Common myeloid progenitor, CD34-positive (primary cell): ENCODE results near the gene CLEC19A.

Experiments used
- CTCF ChIA-PET: fragments of 350-600 bp; sonication (Branson Sonifier 250); formaldehyde crosslinking; loops from one replicate; lab custom pipeline; 2021; ENCODE audit warnings: antibody characterized with exemption; lab: Charles Lee
- POLR2A ChIA-PET: fragments of 350-600 bp; sonication (Branson Sonifier 250); formaldehyde crosslinking; loops from one replicate; lab custom pipeline; 2021; ENCODE audit warnings: antibody characterized with exemption; lab: Charles Lee
- DNase-seq, 3 donors: peaks; one replicate each; pipeline versions ENCODE4 v3.0.0 to v3.0.0-alpha.2; 2013
- H3K27ac ChIP-seq, 2 experiments: 1 replicate in 1 of 2; 2 replicates in 1 of 2; pipeline ENCODE4 v1.7.0; 2013; ENCODE audit warnings: inconsistent platforms in 2 of 2, low read length in 2 of 2, mild to moderate bottlenecking in 2 of 2, low read depth in 1 of 2, moderate library complexity in 1 of 2; ENCODE audit not compliant: severe bottlenecking in 2 of 2, insufficient read depth in 1 of 2, poor library complexity in 1 of 2
- H3K27me3 ChIP-seq, 5 experiments: replicated peaks in 2 of 5; 1 replicate in 3 of 5; 2 replicates in 2 of 5; pipeline versions ENCODE4 v1.6.1 to v1.7.0; 2013; ENCODE audit warnings: low read length in 4 of 5, mild to moderate bottlenecking in 2 of 5, moderate library complexity in 2 of 5, inconsistent platforms in 1 of 5; ENCODE audit not compliant: insufficient read depth in 5 of 5, control insufficient read depth in 4 of 5
- H3K36me3 ChIP-seq, 4 experiments: 1 replicate in 2 of 4; 2 replicates in 2 of 4; pipeline versions ENCODE4 v1.6.1 to v1.7.0; 2013; ENCODE audit warnings: low read length in 3 of 4, control low read depth in 1 of 4, mild to moderate bottlenecking in 1 of 4; ENCODE audit not compliant: control insufficient read depth in 4 of 4, insufficient read depth in 4 of 4
- H3K4me1 ChIP-seq, 4 experiments: 1 replicate in 3 of 4; 2 replicates in 1 of 4; pipeline versions ENCODE4 v1.6.1 to v1.7.1; 2013; ENCODE audit warnings: low read length in 3 of 4, mild to moderate bottlenecking in 3 of 4, control low read depth in 1 of 4, inconsistent platforms in 1 of 4, moderate library complexity in 1 of 4; ENCODE audit not compliant: control insufficient read depth in 4 of 4, insufficient read depth in 4 of 4; ENCODE audit errors: control extremely low read depth in 1 of 4
- H3K4me3 ChIP-seq, 7 experiments: 1 replicate in 4 of 7; 2 replicates in 3 of 7; pipeline versions ENCODE4 v1.5.1 to v1.7.0; 2013; ENCODE audit warnings: mild to moderate bottlenecking in 7 of 7, low read length in 6 of 7, moderate library complexity in 6 of 7, inconsistent platforms in 2 of 7, low read depth in 2 of 7, control low read depth in 1 of 7; ENCODE audit not compliant: insufficient read depth in 4 of 7, control insufficient read depth in 1 of 7; ENCODE audit errors: extremely low read depth in 1 of 7
- H3K9me3 ChIP-seq, 5 experiments: 1 replicate in 4 of 5; 2 replicates in 1 of 5; pipeline versions ENCODE4 v1.6.1 to v1.7.1; 2013; ENCODE audit warnings: low read length in 4 of 5, mild to moderate bottlenecking in 2 of 5, inconsistent platforms in 1 of 5, low read depth in 1 of 5, moderate library complexity in 1 of 5; ENCODE audit not compliant: control insufficient read depth in 4 of 5, insufficient read depth in 2 of 5; ENCODE audit errors: control extremely low read depth in 1 of 5
- WGBS: methylation state at CpG from one replicate; pipeline ENCODE4 v1.1.5; 2013; ENCODE audit not compliant: insufficient coverage; 5-methylcytosine and 5-hydroxymethylcytosine counted together

CLEC19A gene

DNA sequence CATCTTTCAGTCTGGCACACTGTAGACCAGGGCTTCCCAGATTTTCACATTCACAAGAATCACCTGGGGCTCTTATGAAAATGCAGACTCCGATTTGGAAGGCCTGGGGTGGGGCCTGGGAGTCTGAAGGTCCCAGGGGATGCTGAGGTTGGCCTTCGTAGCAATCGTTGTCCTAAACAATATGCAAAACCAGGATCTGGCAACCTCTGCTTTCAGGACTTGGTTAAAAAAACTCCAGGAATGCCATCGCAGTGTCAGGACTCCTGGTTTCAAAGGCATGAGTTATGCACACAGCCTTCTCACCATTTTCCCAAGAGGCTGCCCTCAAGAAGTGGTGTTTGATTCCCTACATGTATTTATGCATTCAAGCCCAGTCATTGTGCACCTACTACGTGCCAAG is 6.7 kb downstream of the CLEC19A start:
- H3K27ac ChIP-seq = no peak overlapping the region
- H3K4me3 ChIP-seq = no peak overlapping the region
- H3K27me3 ChIP-seq = peaks cover 0 to 5% (median 2%) of the 10 kb centered on the region in 5 experiments
- no peaks in the 10 kb centered on the region for H3K4me1 ChIP-seq
- ChIA-PET POLR2A (no interaction called here), CTCF (no interaction called here)
- 94% methylated on average over 4 of the region's 5 CpGs for WGBS
- no peaks in the 10 kb centered on the region for H3K9me3 ChIP-seq
- H3K36me3 ChIP-seq = no peaks in the 10 kb centered on the region
- no peak for DNase-seq

- DNase-seq = peak in 1 of 3 donors; percentile 36
- WGBS = 5% methylated on average over 5 of the region's 5 CpGs
- CTCF ChIA-PET = no interaction called here
- H3K27ac ChIP-seq = no peak overlapping the region
- no peak overlapping the region for H3K4me3 ChIP-seq
- POLR2A ChIA-PET = no interaction called here
- H3K36me3 ChIP-seq = no peaks in the 10 kb centered on the region
- H3K4me1 ChIP-seq = no peaks in the 10 kb centered on the region
- peaks cover 0 to 4% (median 2%) of the 10 kb centered on the region in 5 experiments for H3K27me3 ChIP-seq
- no peaks in the 10 kb centered on the region for H3K9me3 ChIP-seq
Measured at GRCh38 chr16:19294156-19294649, 8.7 kb downstream of the CLEC19A start.

- H3K27ac ChIP-seq = no peak overlapping the region
- no CpG with 5 or more reads among the region's 2 CpGs for WGBS
- ChIA-PET POLR2A (no interaction called here), CTCF (no interaction called here)
- no peaks in the 10 kb centered on the region for H3K4me1 ChIP-seq
- no peak for DNase-seq
- H3K4me3 ChIP-seq = no peak overlapping the region
- no peaks in the 10 kb centered on the region for H3K36me3 ChIP-seq
- peaks cover 0 to 4% (median 2%) of the 10 kb centered on the region in 5 experiments for H3K27me3 ChIP-seq
- no peaks in the 10 kb centered on the region for H3K9me3 ChIP-seq
Measured at GRCh38 chr16:19295393-19295792, 9.9 kb downstream of the CLEC19A start.

DNA sequence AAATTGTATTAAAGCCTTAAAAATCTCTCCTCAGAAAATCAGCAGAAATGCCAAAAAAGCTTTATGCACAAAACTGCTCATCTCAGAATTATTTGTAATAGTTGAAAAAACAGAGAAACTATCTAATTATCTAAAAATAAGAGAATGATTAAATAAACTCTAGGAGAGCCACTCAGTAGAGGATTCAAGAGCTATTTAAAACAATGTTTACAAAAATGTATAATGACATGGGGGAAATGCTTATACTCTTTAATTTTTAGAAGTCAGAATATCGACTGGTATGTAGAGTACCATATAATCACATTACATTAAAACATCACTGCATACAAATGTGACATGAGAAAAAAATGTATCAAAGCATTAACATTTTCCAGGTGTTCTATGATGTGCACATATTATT is 11.9 kb downstream of the CLEC19A start:
- WGBS = no CpG with 5 or more reads among the region's 1 CpG
- H3K36me3 ChIP-seq = no peaks in the 10 kb centered on the region
- H3K27me3 ChIP-seq = peaks cover 0 to 3% (median 2%) of the 10 kb centered on the region in 5 experiments
- H3K4me1 ChIP-seq = no peaks in the 10 kb centered on the region
- DNase-seq = no peak
- no peak overlapping the region for H3K4me3 ChIP-seq
- H3K9me3 ChIP-seq = no peaks in the 10 kb centered on the region
- POLR2A ChIA-PET = interaction anchor here (0.6 kb wide), 1 partner anchor 506 kb away, joined by 3 read pairs; no protein-coding TSS in a partner anchor
- H3K27ac ChIP-seq = no peak overlapping the region
- CTCF ChIA-PET = no interaction called here

GRCh38 chr16:19299565-19299964 is 14.0 kb downstream of the CLEC19A start:
- Histone ChIP-seq H3K27me3 (peaks cover 0 to 3% (median 0%) of the 10 kb centered on the region in 5 experiments), H3K4me1 (no peaks in the 10 kb centered on the region), H3K36me3 (no peaks in the 10 kb centered on the region), H3K27ac (no peak overlapping the region), H3K9me3 (no peaks in the 10 kb centered on the region), H3K4me3 (no peak overlapping the region)
- CTCF ChIA-PET = no interaction called here
- WGBS = no CpG with 5 or more reads among the region's 2 CpGs
- no peak for DNase-seq
- POLR2A ChIA-PET = no interaction called here

- ChIA-PET CTCF (no interaction called here), POLR2A (no interaction called here)
- no peaks in the 10 kb centered on the region for H3K36me3 ChIP-seq
- no peaks in the 10 kb centered on the region for H3K27me3 ChIP-seq
- H3K27ac ChIP-seq = no peak overlapping the region
- WGBS = no CpG with 5 or more reads among the region's 1 CpG
- H3K4me1 ChIP-seq = no peaks in the 10 kb centered on the region
- H3K4me3 ChIP-seq = no peak overlapping the region
- H3K9me3 ChIP-seq = no peaks in the 10 kb centered on the region
- no peak for DNase-seq
Measured at GRCh38 chr16:19301931-19302330, 16.4 kb downstream of the CLEC19A start.

- CTCF ChIA-PET = no interaction called here
- DNase-seq = peak in 1 of 3 donors; percentile 2
- H3K9me3 ChIP-seq = no peaks in the 10 kb centered on the region
- WGBS = 16% methylated on average over 2 of the region's 2 CpGs
- H3K36me3 ChIP-seq = no peaks in the 10 kb centered on the region
- H3K4me3 ChIP-seq = no peak overlapping the region
- no peaks in the 10 kb centered on the region for H3K27me3 ChIP-seq
- POLR2A ChIA-PET = interaction anchor here (0.6 kb wide), 1 partner anchor 123 kb away, joined by 6 read pairs; no protein-coding TSS in a partner anchor
- H3K27ac ChIP-seq = no peak overlapping the region
- no peaks in the 10 kb centered on the region for H3K4me1 ChIP-seq
Measured at GRCh38 chr16:19304750-19305149, 19.2 kb downstream of the CLEC19A start.
